Spleen (tissue), 3 donors: Measurements from ENCODE around the gene VSTM2A.

Source experiments
- POLR2A ChIP-seq, 3 donors: fragments of 450-650 bp; IDR thresholded peaks; one replicate each; pipeline ENCODE4 v1.5.1; 2017; ENCODE audit warnings: antibody characterized with exemption in 3 of 3, mild to moderate bottlenecking in 1 of 3
- POLR2AphosphoS5 ChIP-seq, 3 donors: sonication (generic); formaldehyde crosslinking; IDR thresholded peaks; one replicate each; pipeline ENCODE4 v1.5.1; 2017; ENCODE audit warnings: antibody characterized with exemption in 3 of 3

- TF ChIP-seq POLR2AphosphoS5 (IDR thresholded peaks at IDR 0.05) (no peak), POLR2A (IDR thresholded peaks at IDR 0.05) (no peak)
Measured at GRCh38 chr7:54559401-54559800, 17.2 kb downstream of the VSTM2A start.
